Activated gamma-delta T cell (primary cell): ENCODE measurements around the gene OTUD3.
"Not testable (repeated sequence)": the region's sequence is repeated elsewhere in the genome, so short reads cannot be mapped to it uniquely, and the experiment has no call there.

Experiments used
- DNase-seq: peaks from one replicate; lab custom pipeline; 2025; lab: John Stamatoyannopoulos, UW
- total RNA-seq, 2 donors: gene quantifications; one replicate each; lab custom pipeline; 2026; lab: John Stamatoyannopoulos, UW

Gene OTUD3
- 41.5 to 52.1 reads per million in 2 donors for total RNA-seq

DNA sequence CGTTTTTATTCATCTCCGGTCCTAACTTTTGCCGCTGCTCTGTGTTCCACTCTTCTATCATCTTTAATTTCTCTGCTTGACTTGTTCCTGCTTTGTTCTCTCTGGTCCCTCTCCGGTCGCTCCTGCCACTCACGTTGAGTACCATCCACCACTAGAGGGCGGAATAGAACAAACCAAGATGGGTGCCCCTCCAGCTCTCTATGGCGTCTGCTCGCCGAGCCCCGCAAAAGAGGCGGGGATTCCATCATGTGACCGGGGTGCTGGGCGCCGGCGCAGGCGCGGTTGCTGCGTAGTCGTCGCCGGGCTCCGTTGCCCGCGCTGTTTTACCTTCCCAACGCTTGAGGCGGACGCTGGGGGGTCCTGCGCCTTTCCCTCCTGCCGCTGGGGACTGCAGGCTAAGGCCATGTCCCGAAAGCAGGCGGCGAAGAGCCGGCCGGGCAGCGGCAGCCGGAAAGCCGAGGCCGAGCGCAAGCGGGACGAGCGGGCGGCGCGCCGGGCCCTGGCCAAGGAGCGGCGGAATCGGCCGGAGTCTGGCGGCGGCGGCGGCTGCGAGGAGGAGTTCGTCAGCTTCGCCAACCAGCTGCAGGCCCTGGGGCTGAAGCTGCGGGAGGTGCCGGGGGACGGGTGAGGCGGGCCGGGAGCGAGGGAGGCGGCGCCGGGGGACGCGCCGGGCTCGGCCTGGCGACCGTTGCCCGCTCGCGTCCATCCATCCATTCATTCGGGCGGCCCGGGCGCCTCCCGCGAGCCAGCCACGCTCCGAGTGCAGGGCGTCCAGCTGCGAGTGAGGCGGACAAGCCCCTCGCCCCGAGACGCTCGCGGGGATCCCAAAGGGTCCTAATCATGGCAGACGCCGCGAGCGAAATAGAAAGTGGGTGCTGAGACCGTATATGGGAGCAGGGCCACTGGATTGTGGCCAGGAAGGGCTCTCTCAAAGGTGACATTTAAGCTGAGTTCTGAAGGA, at the start of gene OTUD3:
Gene OTUD3, plus strand, starts transcription at position 285 of the 961 bp plus-strand sequence. Its CDS starts 119 bp downstream, at position 404.
- DNase-seq: peak; percentile 89

DNA sequence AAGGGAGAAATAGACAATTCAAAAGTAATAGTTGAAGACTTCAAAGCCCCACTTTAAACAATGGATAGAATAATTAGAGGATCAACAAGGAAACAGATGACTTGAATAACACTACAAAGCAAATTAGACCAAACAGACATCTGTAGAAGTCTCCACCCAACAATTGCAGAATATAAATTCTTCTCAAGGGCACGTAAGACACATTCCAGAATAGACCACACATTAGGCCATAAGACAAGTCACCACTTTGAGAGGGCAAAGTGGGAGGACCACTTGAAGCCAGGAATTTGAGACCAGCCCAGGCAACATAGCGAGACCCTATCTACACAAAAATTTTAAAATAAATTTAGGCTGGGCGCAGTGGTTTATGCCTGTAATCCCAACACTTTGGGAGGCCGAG, 46.6 kb upstream of the OTUD3 start:
- no peak for DNase-seq

DNA sequence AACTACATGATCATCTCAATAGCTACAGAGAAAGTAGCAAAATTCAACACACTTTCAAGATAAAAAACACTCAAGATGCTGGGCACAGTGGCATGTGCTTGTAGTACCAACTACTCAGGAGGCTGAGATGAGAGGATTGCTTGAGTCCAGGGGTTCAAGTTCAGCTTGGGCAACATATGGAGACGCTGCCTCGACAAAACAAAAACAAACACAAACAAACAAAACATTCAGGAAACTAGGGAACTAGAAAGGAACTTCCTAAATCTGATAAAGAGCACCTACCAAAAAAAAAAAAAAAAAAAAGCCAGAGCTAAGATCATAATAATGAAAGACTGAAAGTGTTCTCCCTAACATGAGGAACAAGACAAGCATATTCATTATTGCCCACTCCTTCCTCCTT, 44.3 kb upstream of the OTUD3 start:
- DNase-seq: no peak

GRCh38 chr1:19840228-19840627, 42.0 kb upstream of the OTUD3 start:
- DNase-seq: no peak

DNA sequence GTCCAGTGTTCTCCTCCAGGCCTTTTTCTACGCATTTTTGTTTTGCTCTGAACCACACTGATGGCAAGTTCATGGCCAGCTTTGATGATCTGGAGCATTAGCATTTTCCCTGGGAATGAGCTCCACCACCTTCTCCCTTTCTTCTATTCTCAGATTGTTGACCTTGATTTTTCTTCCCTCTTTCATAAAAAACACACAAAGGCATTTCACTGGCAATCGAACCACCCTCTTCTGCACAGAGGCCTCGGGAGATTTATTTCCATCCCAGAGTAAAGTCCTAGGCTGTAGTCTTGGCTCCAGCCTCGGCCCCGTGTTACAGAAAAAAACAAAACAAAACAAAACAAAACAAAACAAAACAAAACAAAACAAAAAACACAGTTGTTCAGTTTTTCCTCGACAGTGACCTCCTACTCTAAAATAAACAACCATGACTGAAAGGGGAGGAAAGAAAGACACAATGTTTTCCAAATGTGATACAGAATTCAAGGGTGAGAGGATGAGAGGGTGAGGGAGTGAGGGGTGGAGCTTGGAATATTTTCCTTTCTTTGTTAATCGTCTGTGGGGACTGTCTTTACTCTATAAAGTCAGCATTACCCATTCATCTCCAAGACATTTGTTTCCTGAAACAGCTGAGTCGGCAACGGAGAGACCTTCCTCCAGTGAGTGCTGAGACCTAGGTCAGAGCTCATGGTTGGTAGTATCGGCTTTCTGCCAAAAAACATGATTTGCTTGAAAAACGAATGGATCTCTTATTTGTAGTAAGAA, 37.3 kb upstream of the OTUD3 start:
- DNase-seq: no peak

GRCh38 chr1:19845555-19845954, 36.6 kb upstream of the OTUD3 start:
- no peak for DNase-seq

- no peak for DNase-seq
Observed at GRCh38 chr1:19846338-19846737, 35.9 kb upstream of the OTUD3 start.

DNA sequence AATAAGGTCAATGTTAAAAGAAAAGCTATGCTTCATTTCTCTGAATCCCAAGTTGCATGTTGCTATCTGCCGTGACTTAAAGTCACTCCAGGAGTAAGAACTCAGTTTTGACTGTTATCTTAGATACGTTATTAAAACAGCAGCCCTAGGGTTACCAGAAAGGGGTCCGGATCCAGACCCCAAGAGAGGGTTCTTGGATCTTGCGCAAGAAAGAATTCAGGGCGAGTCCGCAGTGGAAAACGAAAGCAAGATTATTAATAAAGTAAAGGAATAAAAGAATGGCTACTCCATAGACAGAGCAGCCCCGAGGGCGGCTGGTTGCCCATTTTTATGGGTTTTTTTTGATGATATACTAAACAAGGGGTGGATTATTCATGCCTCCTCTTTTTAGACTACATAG, 34.9 kb upstream of the OTUD3 start:
- DNase-seq: not testable (repeated sequence)

- DNase-seq: not testable (repeated sequence)
Observed at GRCh38 chr1:19849307-19849706, 32.9 kb upstream of the OTUD3 start.

DNA sequence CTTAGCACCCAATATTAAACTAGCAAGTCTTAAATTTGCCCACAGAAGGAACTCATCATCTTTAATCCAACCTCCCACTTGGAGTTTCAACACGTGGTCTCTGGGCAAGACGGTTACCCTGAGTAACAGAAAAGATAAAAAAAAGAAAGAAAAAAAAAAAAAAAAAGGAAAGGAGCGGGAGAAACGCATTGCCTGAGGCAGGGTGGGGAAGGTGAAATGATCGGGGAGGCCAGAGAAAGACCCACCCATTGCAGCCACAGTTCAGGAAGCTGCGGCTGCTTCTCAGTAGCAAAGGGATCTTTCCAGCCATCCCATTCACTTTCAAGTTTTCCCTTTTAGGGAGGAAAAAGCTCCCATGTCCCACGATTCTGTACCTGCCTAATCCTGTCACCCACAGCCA, 32.0 kb upstream of the OTUD3 start:
- no peak for DNase-seq

- DNase-seq: no peak
Observed at GRCh38 chr1:19852036-19852435, 30.2 kb upstream of the OTUD3 start.

DNA sequence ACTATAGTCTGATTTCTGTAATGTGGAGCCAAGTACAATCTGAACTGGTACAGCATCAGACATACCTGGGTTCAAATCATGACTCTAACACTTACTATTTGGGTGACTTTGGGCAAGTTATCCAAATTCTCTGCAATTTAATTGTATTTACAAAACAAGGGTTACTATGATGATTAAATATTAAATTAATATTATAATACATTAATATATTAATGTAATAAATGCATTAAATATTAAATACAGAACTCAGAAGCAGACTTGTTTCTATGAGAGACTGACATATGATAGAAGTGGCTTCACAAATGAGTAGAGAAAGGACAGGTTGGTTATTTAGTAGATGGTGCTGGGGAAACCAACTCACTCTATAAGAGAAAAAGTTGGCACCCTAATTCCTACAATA, 27.3 kb upstream of the OTUD3 start:
- no peak for DNase-seq

DNA sequence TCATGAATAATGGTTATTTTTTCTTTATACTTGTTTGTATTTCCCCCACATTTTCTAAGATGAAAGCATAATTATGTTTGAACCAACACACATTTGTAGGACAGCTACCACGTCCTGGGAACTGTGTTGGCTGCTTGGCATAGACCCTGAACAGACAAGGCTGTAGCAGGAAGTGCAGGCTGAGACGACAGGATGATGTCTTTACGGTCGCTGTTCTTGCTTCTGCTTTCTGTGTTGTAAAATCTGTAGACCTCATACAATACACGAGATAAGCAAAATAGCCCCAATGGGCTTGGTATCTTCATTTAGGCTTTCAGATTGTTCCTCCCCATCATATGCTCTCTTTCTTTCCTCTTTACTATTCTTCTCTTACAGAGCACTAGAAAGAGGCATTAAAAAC, 23.3 kb upstream of the OTUD3 start:
- DNase-seq: no peak

DNA sequence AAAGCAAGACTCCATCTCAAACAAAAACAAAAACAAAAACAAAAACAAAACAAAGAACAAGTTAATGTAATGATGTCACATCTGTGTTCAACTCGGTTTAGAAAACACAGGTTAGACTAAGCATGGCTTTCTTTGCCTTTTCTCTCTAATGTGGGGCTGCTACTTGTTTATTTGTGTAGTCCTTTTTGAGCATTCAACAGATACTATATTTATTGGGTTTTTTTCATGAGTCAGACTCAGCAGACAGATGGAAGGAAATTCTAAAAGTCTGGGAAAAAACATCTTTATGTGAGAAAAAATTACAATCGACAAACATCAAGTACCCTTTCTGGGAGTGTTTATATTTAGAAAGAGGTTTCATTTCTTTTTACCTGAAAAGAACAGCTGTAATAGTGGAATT, 22.3 kb upstream of the OTUD3 start:
- no peak for DNase-seq

DNA sequence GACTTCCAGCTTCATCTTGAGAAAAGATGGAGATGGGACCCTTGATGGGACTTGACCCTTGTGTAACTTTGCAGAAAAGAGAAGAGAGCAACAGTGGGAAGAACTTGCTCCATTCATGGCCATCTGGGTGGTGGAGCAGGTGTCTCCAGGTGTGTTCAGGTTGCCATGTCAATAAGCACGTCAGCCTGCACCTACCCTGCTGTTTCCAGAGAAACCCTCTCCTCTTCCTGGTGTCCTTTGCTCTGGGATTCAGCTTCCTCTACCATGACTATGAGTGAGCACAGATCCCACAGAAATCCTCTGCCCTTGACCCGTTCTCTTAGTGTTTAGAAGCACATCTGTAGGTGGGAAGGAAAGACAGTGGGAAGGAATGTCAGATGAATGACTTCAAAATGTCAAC, 21.8 kb upstream of the OTUD3 start:
- DNase-seq: no peak

DNA sequence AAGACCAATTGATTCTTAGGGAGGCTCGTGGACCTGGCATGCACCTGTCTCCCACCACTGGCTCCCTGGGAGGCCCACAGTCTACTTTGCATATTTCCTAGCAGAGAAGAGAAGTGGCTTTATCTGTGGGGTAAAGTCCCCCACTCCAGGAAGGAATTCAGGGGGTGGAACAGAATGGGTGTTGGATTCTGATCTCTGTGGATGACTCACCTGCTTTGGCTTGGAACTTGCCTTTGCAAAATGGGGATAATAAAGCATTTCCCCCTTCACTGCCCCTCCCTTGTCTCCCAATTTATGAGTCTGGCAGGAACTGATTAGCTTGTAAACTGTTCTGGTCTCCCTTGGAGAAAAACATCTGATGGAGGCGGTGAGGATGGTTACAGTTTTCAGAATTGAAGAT, 21.2 kb upstream of the OTUD3 start:
- no peak for DNase-seq

- no peak for DNase-seq
Observed at GRCh38 chr1:19861842-19862530, 20.2 kb upstream of the OTUD3 start.

DNA sequence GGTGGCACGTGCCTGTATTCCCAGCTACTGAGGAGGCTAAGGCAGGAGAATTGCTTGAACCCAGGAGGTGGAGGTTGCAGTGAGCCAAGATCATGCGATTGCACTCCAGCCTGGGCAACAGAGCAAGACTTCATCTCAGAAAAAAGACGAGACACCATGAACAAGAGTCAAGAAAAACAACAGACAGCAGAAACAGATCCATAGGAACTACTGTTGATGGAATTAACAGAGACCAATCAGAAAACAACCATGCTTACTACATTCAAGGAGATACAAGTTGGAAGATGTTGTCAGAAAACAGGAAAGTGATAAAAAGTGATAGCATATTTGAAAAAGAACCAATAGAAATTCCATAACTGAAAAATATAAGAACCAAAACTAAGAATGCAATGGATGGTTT, 19.3 kb upstream of the OTUD3 start:
- DNase-seq: no peak

DNA sequence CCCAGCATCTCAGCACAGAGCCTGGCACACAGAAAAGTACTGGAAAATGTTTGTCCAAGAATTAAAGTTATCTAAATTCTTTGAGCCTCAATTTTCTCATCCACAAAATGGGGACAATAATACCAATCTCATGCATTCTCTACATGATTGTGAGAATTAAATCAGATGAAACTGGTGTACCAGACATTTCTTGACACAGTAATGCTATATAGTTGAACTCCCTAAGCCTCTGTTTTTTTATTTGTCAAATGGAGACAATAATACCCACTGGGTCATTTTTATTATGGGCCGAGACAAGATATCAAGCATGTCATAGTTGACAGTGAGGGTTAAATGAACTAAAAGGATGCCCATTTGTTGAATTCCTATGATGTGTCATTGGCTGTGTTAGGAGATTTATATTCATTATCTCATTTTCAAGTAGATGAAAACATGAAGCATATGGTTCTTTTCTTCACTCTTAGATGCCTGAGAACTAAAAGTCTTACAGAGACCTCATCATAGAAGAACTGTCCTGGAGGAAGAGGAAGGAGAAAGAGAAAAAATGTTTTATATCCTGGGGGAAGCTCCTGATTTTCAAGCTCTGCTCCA, 17.5 kb upstream of the OTUD3 start:
- no peak for DNase-seq

DNA sequence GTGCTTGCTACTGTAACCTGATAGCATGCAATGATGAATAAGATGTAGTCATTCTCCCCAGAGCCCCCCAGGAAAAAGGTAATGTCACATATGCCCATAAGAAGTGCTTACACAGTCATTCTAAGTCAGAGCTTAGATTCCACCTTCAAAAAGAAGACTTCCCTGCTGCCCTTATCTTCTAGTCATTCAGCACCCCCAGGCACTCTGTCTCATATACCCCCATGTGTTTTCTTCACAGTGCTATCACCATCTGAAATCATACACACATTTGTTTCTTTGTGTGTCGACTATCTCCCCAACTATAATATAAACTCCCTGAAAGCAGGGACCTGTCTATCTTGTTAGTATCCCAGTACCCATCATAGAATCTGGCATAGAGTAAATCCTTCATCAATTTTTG, 16.2 kb upstream of the OTUD3 start:
- no peak for DNase-seq

- no peak for DNase-seq
Observed at GRCh38 chr1:19866758-19867157, 15.4 kb upstream of the OTUD3 start.

GRCh38 chr1:19868575-19868974, 13.6 kb upstream of the OTUD3 start:
- DNase-seq: not testable (repeated sequence)
